Neuronal stem cell (in vitro differentiated cells): Measurements from ENCODE around the gene ALDOA.

Experiments used
- DNase-seq: peaks from one replicate; pipeline ENCODE4 v3.0.0-alpha.2; 2013; ENCODE audit warnings: low spot score
- H2AFZ ChIP-seq: one replicate; pipeline ENCODE4 v1.6.1; 2013; ENCODE audit warnings: mild to moderate bottlenecking, low read length, inconsistent platforms
- H2AK5ac ChIP-seq: 2 replicates; pipeline ENCODE4 v1.6.1; 2013; ENCODE audit warnings: low read depth, mild to moderate bottlenecking, inconsistent platforms, low read length, moderate library complexity, mixed read lengths
- H2BK120ac ChIP-seq: 2 replicates; pipeline ENCODE4 v1.6.1; 2013; ENCODE audit warnings: low read depth, mild to moderate bottlenecking, inconsistent platforms, low read length, moderate library complexity, mixed read lengths
- H2BK12ac ChIP-seq: one replicate; pipeline ENCODE4 v1.6.1; 2013; ENCODE audit warnings: low read length, inconsistent platforms
- H2BK15ac ChIP-seq: 2 replicates; pipeline ENCODE4 v1.6.1; 2013; ENCODE audit warnings: mild to moderate bottlenecking, low read length, inconsistent platforms, mixed read lengths
- H2BK5ac ChIP-seq: one replicate; pipeline ENCODE4 v1.6.1; 2013; ENCODE audit warnings: inconsistent platforms, mild to moderate bottlenecking, low read length, moderate library complexity
- H3K14ac ChIP-seq: one replicate; pipeline ENCODE4 v1.6.1; 2013; ENCODE audit warnings: low read length, inconsistent platforms
- H3K18ac ChIP-seq: 2 replicates; pipeline ENCODE4 v1.6.1; 2013; ENCODE audit warnings: low read length, inconsistent platforms
- H3K23ac ChIP-seq: 2 replicates; pipeline ENCODE4 v1.6.1; 2013; ENCODE audit warnings: low read depth, mild to moderate bottlenecking, mixed read lengths, low read length, inconsistent platforms; ENCODE audit not compliant: poor library complexity
- H3K27ac ChIP-seq: replicated peaks from 3 replicates; pipeline ENCODE4 v1.5.1; 2013; ENCODE audit warnings: low read length, inconsistent platforms
- H3K27me3 ChIP-seq, 3 experiments: 2 replicates each; pipeline ENCODE4 v1.6.1; 2013; ENCODE audit warnings: low read length in 3 of 3, mild to moderate bottlenecking in 2 of 3, inconsistent platforms in 1 of 3, low read depth in 1 of 3, mixed read lengths in 1 of 3, moderate library complexity in 1 of 3; ENCODE audit not compliant: control insufficient read depth in 3 of 3, insufficient read depth in 3 of 3
- H3K36me3 ChIP-seq, 2 donors: replicated peaks in 1 of 2; 2 replicates each; pipeline ENCODE4 v1.6.1; 2013; ENCODE audit warnings: low read length in 2 of 2; ENCODE audit not compliant: control insufficient read depth in 2 of 2, insufficient read depth in 2 of 2
- H3K4ac ChIP-seq: 2 replicates; pipeline ENCODE4 v1.6.1; 2013; ENCODE audit warnings: inconsistent platforms, mild to moderate bottlenecking, low read length, moderate library complexity
- H3K4me1 ChIP-seq, 2 donors: 1 replicate in 1 of 2; 2 replicates in 1 of 2; pipeline ENCODE4 v1.6.1; 2013; ENCODE audit warnings: low read length in 2 of 2, low read depth in 1 of 2; ENCODE audit not compliant: control insufficient read depth in 2 of 2, insufficient read depth in 1 of 2
- H3K4me2 ChIP-seq: one replicate; pipeline ENCODE4 v1.6.1; 2013; ENCODE audit warnings: mild to moderate bottlenecking, low read length, inconsistent platforms; ENCODE audit not compliant: insufficient read depth, poor library complexity, severe bottlenecking
- H3K4me3 ChIP-seq, 2 donors: 2 replicates each; pipeline ENCODE4 v1.5.1; 2013; ENCODE audit warnings: low read length in 2 of 2, mild to moderate bottlenecking in 2 of 2, inconsistent platforms in 1 of 2, moderate library complexity in 1 of 2
- H3K79me1 ChIP-seq: one replicate; pipeline ENCODE4 v1.6.1; 2013; ENCODE audit warnings: low read depth, mild to moderate bottlenecking, inconsistent platforms, low read length, moderate library complexity
- H3K9ac ChIP-seq: one replicate; pipeline ENCODE4 v1.6.1; 2013; ENCODE audit warnings: mild to moderate bottlenecking, low read depth, low read length, inconsistent platforms; ENCODE audit not compliant: poor library complexity
- H3K9me3 ChIP-seq, 2 donors: replicated peaks in 1 of 2; 2 replicates each; pipeline versions ENCODE3 to v1.6.1; 2013; ENCODE audit warnings: low read length in 2 of 2, mild to moderate bottlenecking in 2 of 2, inconsistent platforms in 1 of 2, low read depth in 1 of 2, mixed read lengths in 1 of 2, moderate library complexity in 1 of 2; ENCODE audit not compliant: control insufficient read depth in 2 of 2, insufficient read depth in 1 of 2
- H4K8ac ChIP-seq: one replicate; pipeline ENCODE4 v1.6.1; 2013; ENCODE audit warnings: low read depth, mild to moderate bottlenecking, inconsistent platforms, low read length, moderate library complexity
- H4K91ac ChIP-seq: one replicate; pipeline ENCODE4 v1.6.1; 2013; ENCODE audit warnings: low read length, low read depth, mild to moderate bottlenecking, inconsistent platforms; ENCODE audit not compliant: poor library complexity
- WGBS, 2 donors: extraction: QIAGEN DNeasy Blood & Tissue Kit; methylation state at CpG; one replicate each; pipeline ENCODE4 v1.1.7; 2013; ENCODE audit warnings: missing lambda C conversion rate in 2 of 2, mixed read lengths in 1 of 2; ENCODE audit not compliant: insufficient read length in 2 of 2, insufficient replicate concordance in 1 of 2; ENCODE audit errors: extremely low coverage in 2 of 2; 5-methylcytosine and 5-hydroxymethylcytosine counted together

ALDOA gene

GRCh38 chr16:30084816-30085159 lies 19.2 kb downstream of the ALDOA start:
- no peak overlapping the region for H2BK120ac ChIP-seq
- H3K23ac ChIP-seq = no peak overlapping the region
- no peak overlapping the region for H3K27ac ChIP-seq
- H2AK5ac ChIP-seq = no peak overlapping the region
- H3K79me1 ChIP-seq = no peaks in the 10 kb centered on the region
- H3K27me3 ChIP-seq = no peaks in the 10 kb centered on the region
- no peaks in the 10 kb centered on the region for H3K4me1 ChIP-seq
- H3K18ac ChIP-seq = no peak overlapping the region
- no peak overlapping the region for H2AFZ ChIP-seq
- peaks cover 44 to 55% of the 10 kb centered on the region in 2 donors for H3K36me3 ChIP-seq
- no peak overlapping the region for H4K91ac ChIP-seq
- H3K4ac ChIP-seq = no peak overlapping the region
- no peak overlapping the region for H2BK12ac ChIP-seq
- no peak overlapping the region for H3K4me2 ChIP-seq
- peaks cover 0 to 3% of the 10 kb centered on the region in 2 donors for H3K9me3 ChIP-seq
- DNase-seq = no peak
- no peak overlapping the region for H2BK5ac ChIP-seq
- no peak overlapping the region for H2BK15ac ChIP-seq
- no peak overlapping the region for H4K8ac ChIP-seq
- no CpG with 5 or more reads among the region's 17 CpGs for WGBS, 2 donors
- no peak overlapping the region for H3K14ac ChIP-seq
- no peak overlapping the region for H3K4me3 ChIP-seq
- no peak overlapping the region for H3K9ac ChIP-seq

GRCh38 chr16:30085247-30085646 lies 19.7 kb downstream of the ALDOA start:
- H2BK15ac ChIP-seq = no peak overlapping the region
- H3K27me3 ChIP-seq = no peaks in the 10 kb centered on the region
- H4K8ac ChIP-seq = no peak overlapping the region
- H3K4me3 ChIP-seq = no peak overlapping the region
- H3K14ac ChIP-seq = no peak overlapping the region
- H2AK5ac ChIP-seq = no peak overlapping the region
- no peak overlapping the region for H2BK120ac ChIP-seq
- peaks cover 43 to 50% of the 10 kb centered on the region in 2 donors for H3K36me3 ChIP-seq
- no peak for DNase-seq
- no peak overlapping the region for H3K27ac ChIP-seq
- H3K79me1 ChIP-seq = no peaks in the 10 kb centered on the region
- no peak overlapping the region for H3K9ac ChIP-seq
- no peak overlapping the region for H3K18ac ChIP-seq
- H4K91ac ChIP-seq = no peak overlapping the region
- no peak overlapping the region for H2AFZ ChIP-seq
- H2BK12ac ChIP-seq = no peak overlapping the region
- peaks cover 0 to under 1% of the 10 kb centered on the region in 2 donors for H3K4me1 ChIP-seq
- no peak overlapping the region for H3K23ac ChIP-seq
- H3K4ac ChIP-seq = no peak overlapping the region
- H3K4me2 ChIP-seq = no peak overlapping the region
- no CpG with 5 or more reads among the region's 3 CpGs for WGBS, 2 donors
- no peak overlapping the region for H2BK5ac ChIP-seq
- peaks cover 0 to 3% of the 10 kb centered on the region in 2 donors for H3K9me3 ChIP-seq

- no peak overlapping the region for H3K14ac ChIP-seq
- peaks cover 40 to 45% of the 10 kb centered on the region in 2 donors for H3K36me3 ChIP-seq
- no peak overlapping the region for H2BK5ac ChIP-seq
- no peak overlapping the region for H3K4me3 ChIP-seq
- H3K27ac ChIP-seq = no peak overlapping the region
- H3K9ac ChIP-seq = no peak overlapping the region
- H2BK12ac ChIP-seq = no peak overlapping the region
- no peaks in the 10 kb centered on the region for H3K79me1 ChIP-seq
- no peak overlapping the region for H2AFZ ChIP-seq
- H3K4me1 ChIP-seq = peaks cover 0 to 2% of the 10 kb centered on the region in 2 donors
- no peak overlapping the region for H2BK120ac ChIP-seq
- no peaks in the 10 kb centered on the region for H3K27me3 ChIP-seq
- H3K4me2 ChIP-seq = no peak overlapping the region
- WGBS, 2 donors = no CpG with 5 or more reads among the region's 6 CpGs
- H2BK15ac ChIP-seq = no peak overlapping the region
- peaks cover 0 to 3% of the 10 kb centered on the region in 2 donors for H3K9me3 ChIP-seq
- no peak for DNase-seq
- H4K8ac ChIP-seq = no peak overlapping the region
- no peak overlapping the region for H4K91ac ChIP-seq
- no peak overlapping the region for H3K4ac ChIP-seq
- no peak overlapping the region for H3K23ac ChIP-seq
- no peak overlapping the region for H2AK5ac ChIP-seq
- H3K18ac ChIP-seq = no peak overlapping the region
These were observed 20.3 kb downstream of the ALDOA start for GRCh38 chr16:30085820-30086219.

GRCh38 chr16:30086291-30087140 lies 21.0 kb downstream of the ALDOA start:
- no peak overlapping the region for H2BK12ac ChIP-seq
- DNase-seq = no peak

More at GRCh38 chr16:30086291-30087140, 21.0 kb downstream of the ALDOA start:
- no CpG with 5 or more reads among the region's 27 CpGs for WGBS, 2 donors
- H3K4ac ChIP-seq = no peak overlapping the region
- H3K27ac ChIP-seq = no peak overlapping the region
- no peak overlapping the region for H2BK5ac ChIP-seq
- H3K36me3 ChIP-seq = peaks cover 35 to 39% of the 10 kb centered on the region in 2 donors
- H3K27me3 ChIP-seq = no peaks in the 10 kb centered on the region
- H3K9me3 ChIP-seq = peaks cover 0 to 3% of the 10 kb centered on the region in 2 donors
- H3K4me1 ChIP-seq = peaks cover 0 to 5% of the 10 kb centered on the region in 2 donors
- no peak overlapping the region for H4K8ac ChIP-seq
- no peak overlapping the region for H3K18ac ChIP-seq
- H2BK15ac ChIP-seq = no peak overlapping the region
- H3K79me1 ChIP-seq = no peaks in the 10 kb centered on the region
- H2AFZ ChIP-seq = no peak overlapping the region
- no peak overlapping the region for H3K9ac ChIP-seq
- H4K91ac ChIP-seq = no peak overlapping the region
- H3K14ac ChIP-seq = no peak overlapping the region
- no peak overlapping the region for H3K23ac ChIP-seq
- no peak overlapping the region for H3K4me2 ChIP-seq
- H3K4me3 ChIP-seq = no peak overlapping the region
- no peak overlapping the region for H2BK120ac ChIP-seq
- peak overlapping the region; percentile 56 for H2AK5ac ChIP-seq
